ENCODE measurements around the gene VPS51. TPM values are rescaled to one million over a fixed set of nuclear protein-coding genes. Genes with fewer than 3 reads are reported as not detected.

The VPS51 gene
- total RNA-seq, 4 donors from 2014 or later, result 193 to 544 (median 439) TPM

GRCh38 chr11:65152122-65152521 is 56.1 kb downstream of the VPS51 start:
- H3K4me1 ChIP-seq, result peaks cover 0 to 11% (median 3%) of the 10 kb centered on the region in 4 donors
- H3K9me3 ChIP-seq, result peaks cover 0 to 5% (median 0%) of the 10 kb centered on the region in 4 donors
- WGBS, 2 donors, result 66 to 67% methylated on average over 2 of the region's 2 CpGs
- no peak for TF ChIP-seq POLR2A (IDR thresholded peaks at IDR 0.05)
- TF ChIP-seq CTCF (IDR thresholded peaks at IDR 0.05), result no peak
- no peak for TF ChIP-seq EP300 (IDR thresholded peaks at IDR 0.05)
- H3K27ac ChIP-seq, result no peak overlapping the region
- H3K4me3 ChIP-seq, result no peak overlapping the region
- no peaks in the 10 kb centered on the region for H3K36me3 ChIP-seq
- no peak for DNase-seq (ENCODE audit: low spot score in 2 of 2)
- no peaks in the 10 kb centered on the region for H3K27me3 ChIP-seq

- no peak for DNase-seq (ENCODE audit: low spot score in 2 of 2)
- no peak overlapping the region for H3K27ac ChIP-seq
- no peaks in the 10 kb centered on the region for H3K27me3 ChIP-seq
- no peak overlapping the region for H3K4me3 ChIP-seq
- no peaks in the 10 kb centered on the region for H3K36me3 ChIP-seq
- H3K9me3 ChIP-seq, result no peaks in the 10 kb centered on the region
- peaks cover 0 to under 1% (median 0%) of the 10 kb centered on the region in 4 donors for H3K4me1 ChIP-seq
- 93 to 98% methylated on average over 3 of the region's 3 CpGs for WGBS, 2 donors
- no peak for TF ChIP-seq EP300 (IDR thresholded peaks at IDR 0.05)
- no peak for TF ChIP-seq CTCF (IDR thresholded peaks at IDR 0.05)
- no peak for TF ChIP-seq POLR2A (IDR thresholded peaks at IDR 0.05)
Measured at GRCh38 chr11:65156256-65156655, 60.2 kb downstream of the VPS51 start.

GRCh38 chr11:65156926-65157325 is 60.9 kb downstream of the VPS51 start:
- Histone ChIP-seq H3K9me3 (no peaks in the 10 kb centered on the region), H3K4me3 (no peak overlapping the region), H3K27ac (no peak overlapping the region), H3K4me1 (no peaks in the 10 kb centered on the region), H3K27me3 (no peaks in the 10 kb centered on the region), H3K36me3 (no peaks in the 10 kb centered on the region)
- WGBS, 2 donors, result 83 to 95% methylated on average over 3 of the region's 3 CpGs
- DNase-seq (ENCODE audit: low spot score in 2 of 2), result no peak
- no peak for TF ChIP-seq EP300 (IDR thresholded peaks at IDR 0.05)
- no peak for TF ChIP-seq CTCF (IDR thresholded peaks at IDR 0.05)
- no peak for TF ChIP-seq POLR2A (IDR thresholded peaks at IDR 0.05)

- TF ChIP-seq POLR2A (IDR thresholded peaks at IDR 0.05), result no peak
- TF ChIP-seq EP300 (IDR thresholded peaks at IDR 0.05), result no peak
- no peak for TF ChIP-seq CTCF (IDR thresholded peaks at IDR 0.05)
- no peak for DNase-seq (ENCODE audit: low spot score in 2 of 2)
- H3K27ac ChIP-seq, result no peak overlapping the region
- H3K4me3 ChIP-seq, result no peak overlapping the region
- H3K36me3 ChIP-seq, result no peaks in the 10 kb centered on the region
- H3K27me3 ChIP-seq, result no peaks in the 10 kb centered on the region
- H3K4me1 ChIP-seq, result no peaks in the 10 kb centered on the region
- 66 to 70% methylated on average over 2 to 3 of the region's 3 CpGs for WGBS, 2 donors
- H3K9me3 ChIP-seq, result no peaks in the 10 kb centered on the region
Measured at GRCh38 chr11:65157336-65157735, 61.3 kb downstream of the VPS51 start.

GRCh38 chr11:65159012-65159411 is 63.0 kb downstream of the VPS51 start:
- no peak overlapping the region for H3K4me3 ChIP-seq
- no peaks in the 10 kb centered on the region for H3K9me3 ChIP-seq
- 75 to 78% methylated on average over 5 of the region's 5 CpGs for WGBS, 2 donors
- no peak overlapping the region for H3K27ac ChIP-seq
- no peaks in the 10 kb centered on the region for H3K27me3 ChIP-seq
- H3K4me1 ChIP-seq, result no peaks in the 10 kb centered on the region
- no peaks in the 10 kb centered on the region for H3K36me3 ChIP-seq
- TF ChIP-seq POLR2A (IDR thresholded peaks at IDR 0.05) (no peak), CTCF (IDR thresholded peaks at IDR 0.05) (no peak), EP300 (IDR thresholded peaks at IDR 0.05) (no peak)
- no peak for DNase-seq (ENCODE audit: low spot score in 2 of 2)

Data from tibial nerve (tissue), 4 donors.